GM23338 (cell line): Measurements from ENCODE around the gene UBE2F.

Source experiments
- EZH2 ChIP-seq: fragments of 200-600 bp; sonication (generic); IDR thresholded peaks from one replicate; pipeline ENCODE4 v1.8.0; 2017; ENCODE audit warnings: antibody characterized with exemption, mild to moderate bottlenecking, low read depth; ENCODE audit not compliant: unreplicated experiment
- EZH2phosphoT487 ChIP-seq: fragments of 200-600 bp; sonication (generic); IDR thresholded peaks from one replicate; pipeline ENCODE4 v1.8.1; 2018; ENCODE audit warnings: antibody characterized with exemption; ENCODE audit not compliant: unreplicated experiment
- POLR2AphosphoS5 ChIP-seq: IDR thresholded peaks from 2 replicates; pipeline ENCODE4 v1.6.1; 2016; ENCODE audit warnings: antibody characterized with exemption, low read depth
- TF ChIP-seq, protein P1 (sequence below), 2 experiments: fragments of 200-600 bp in 1 of 2; sonication (generic) in 1 of 2; conservative IDR thresholded peaks; 2 replicates each; pipeline versions ENCODE4 v1.5.1 to v1.6.1; 2016 to 2017; ENCODE audit warnings: antibody characterized with exemption in 2 of 2, low read depth in 2 of 2, mild to moderate bottlenecking in 2 of 2, moderate library complexity in 1 of 2
- TF ChIP-seq, protein P2 (sequence below): IDR thresholded peaks from one replicate; pipeline ENCODE4 v1.6.1; 2018; ENCODE audit warnings: antibody characterized with exemption; ENCODE audit not compliant: unreplicated experiment
- TF ChIP-seq, protein P3 (sequence below): IDR thresholded peaks from 2 replicates; pipeline ENCODE4 v1.6.1; 2016; ENCODE audit warnings: antibody characterized with exemption

DNA sequence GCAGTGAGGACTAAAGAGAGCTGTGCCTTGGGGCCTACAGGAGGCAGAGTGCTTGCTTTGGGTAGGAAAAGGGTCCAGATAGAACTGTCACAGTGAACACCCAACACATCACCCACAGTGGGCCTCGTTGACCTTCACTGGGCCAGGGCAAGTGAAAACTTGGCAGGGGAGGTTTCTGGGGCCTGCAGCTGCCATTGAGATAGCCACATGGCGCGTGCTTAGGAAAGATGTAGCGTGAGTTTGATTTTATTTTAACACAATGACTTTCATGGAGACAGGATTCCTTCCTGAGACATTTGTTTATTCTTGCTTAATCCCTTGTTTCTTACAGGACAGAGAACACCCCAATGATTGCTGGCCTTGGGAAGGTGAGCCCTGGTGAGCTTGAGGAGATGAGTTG is 124.1 kb downstream of the UBE2F start:
- TF ChIP-seq, protein P1, sequence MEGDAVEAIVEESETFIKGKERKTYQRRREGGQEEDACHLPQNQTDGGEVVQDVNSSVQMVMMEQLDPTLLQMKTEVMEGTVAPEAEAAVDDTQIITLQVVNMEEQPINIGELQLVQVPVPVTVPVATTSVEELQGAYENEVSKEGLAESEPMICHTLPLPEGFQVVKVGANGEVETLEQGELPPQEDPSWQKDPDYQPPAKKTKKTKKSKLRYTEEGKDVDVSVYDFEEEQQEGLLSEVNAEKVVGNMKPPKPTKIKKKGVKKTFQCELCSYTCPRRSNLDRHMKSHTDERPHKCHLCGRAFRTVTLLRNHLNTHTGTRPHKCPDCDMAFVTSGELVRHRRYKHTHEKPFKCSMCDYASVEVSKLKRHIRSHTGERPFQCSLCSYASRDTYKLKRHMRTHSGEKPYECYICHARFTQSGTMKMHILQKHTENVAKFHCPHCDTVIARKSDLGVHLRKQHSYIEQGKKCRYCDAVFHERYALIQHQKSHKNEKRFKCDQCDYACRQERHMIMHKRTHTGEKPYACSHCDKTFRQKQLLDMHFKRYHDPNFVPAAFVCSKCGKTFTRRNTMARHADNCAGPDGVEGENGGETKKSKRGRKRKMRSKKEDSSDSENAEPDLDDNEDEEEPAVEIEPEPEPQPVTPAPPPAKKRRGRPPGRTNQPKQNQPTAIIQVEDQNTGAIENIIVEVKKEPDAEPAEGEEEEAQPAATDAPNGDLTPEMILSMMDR (conservative IDR thresholded peaks at IDR 0.05; ENCODE audit: low read depth in 2 of 2), result no peak
- TF ChIP-seq, protein P2, sequence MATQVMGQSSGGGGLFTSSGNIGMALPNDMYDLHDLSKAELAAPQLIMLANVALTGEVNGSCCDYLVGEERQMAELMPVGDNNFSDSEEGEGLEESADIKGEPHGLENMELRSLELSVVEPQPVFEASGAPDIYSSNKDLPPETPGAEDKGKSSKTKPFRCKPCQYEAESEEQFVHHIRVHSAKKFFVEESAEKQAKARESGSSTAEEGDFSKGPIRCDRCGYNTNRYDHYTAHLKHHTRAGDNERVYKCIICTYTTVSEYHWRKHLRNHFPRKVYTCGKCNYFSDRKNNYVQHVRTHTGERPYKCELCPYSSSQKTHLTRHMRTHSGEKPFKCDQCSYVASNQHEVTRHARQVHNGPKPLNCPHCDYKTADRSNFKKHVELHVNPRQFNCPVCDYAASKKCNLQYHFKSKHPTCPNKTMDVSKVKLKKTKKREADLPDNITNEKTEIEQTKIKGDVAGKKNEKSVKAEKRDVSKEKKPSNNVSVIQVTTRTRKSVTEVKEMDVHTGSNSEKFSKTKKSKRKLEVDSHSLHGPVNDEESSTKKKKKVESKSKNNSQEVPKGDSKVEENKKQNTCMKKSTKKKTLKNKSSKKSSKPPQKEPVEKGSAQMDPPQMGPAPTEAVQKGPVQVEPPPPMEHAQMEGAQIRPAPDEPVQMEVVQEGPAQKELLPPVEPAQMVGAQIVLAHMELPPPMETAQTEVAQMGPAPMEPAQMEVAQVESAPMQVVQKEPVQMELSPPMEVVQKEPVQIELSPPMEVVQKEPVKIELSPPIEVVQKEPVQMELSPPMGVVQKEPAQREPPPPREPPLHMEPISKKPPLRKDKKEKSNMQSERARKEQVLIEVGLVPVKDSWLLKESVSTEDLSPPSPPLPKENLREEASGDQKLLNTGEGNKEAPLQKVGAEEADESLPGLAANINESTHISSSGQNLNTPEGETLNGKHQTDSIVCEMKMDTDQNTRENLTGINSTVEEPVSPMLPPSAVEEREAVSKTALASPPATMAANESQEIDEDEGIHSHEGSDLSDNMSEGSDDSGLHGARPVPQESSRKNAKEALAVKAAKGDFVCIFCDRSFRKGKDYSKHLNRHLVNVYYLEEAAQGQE, result no peak
- TF ChIP-seq, protein P3, sequence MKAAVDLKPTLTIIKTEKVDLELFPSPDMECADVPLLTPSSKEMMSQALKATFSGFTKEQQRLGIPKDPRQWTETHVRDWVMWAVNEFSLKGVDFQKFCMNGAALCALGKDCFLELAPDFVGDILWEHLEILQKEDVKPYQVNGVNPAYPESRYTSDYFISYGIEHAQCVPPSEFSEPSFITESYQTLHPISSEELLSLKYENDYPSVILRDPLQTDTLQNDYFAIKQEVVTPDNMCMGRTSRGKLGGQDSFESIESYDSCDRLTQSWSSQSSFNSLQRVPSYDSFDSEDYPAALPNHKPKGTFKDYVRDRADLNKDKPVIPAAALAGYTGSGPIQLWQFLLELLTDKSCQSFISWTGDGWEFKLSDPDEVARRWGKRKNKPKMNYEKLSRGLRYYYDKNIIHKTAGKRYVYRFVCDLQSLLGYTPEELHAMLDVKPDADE, result no peak
- TF ChIP-seq POLR2AphosphoS5 (no peak), EZH2 (no peak), EZH2phosphoT487 (no peak)
